ENCODE results near the gene AFMID. TPM values are rescaled to one million over a fixed set of nuclear protein-coding genes. Genes with fewer than 3 reads are reported as not detected.

AFMID gene
- total and polyA plus RNA-seq, 2 of the 13 experiments (the other 11 are each of a cell fraction or from before 2014, with no cell fraction given), result 249 to 270 TPM

- intact Hi-C loops (cut with micrococcal nuclease; ENCODE audit: unreplicated experiment), result no loop called here
- no peak for FAIRE-seq
- ChIA-PET POLR2A (no interaction called here), CTCF (ENCODE audit: low intra/inter-chr PET ratio, low total read pairs) (interaction anchor here (1.2 kb wide), 1 partner anchor 15 kb away, joined by 3 read pairs; no protein-coding TSS in a partner anchor)
- Histone ChIP-seq H3K27ac (ENCODE audit: extremely low read length, insufficient read depth, low read length) (no peak overlapping the region), H3K27me3 (ENCODE audit: control insufficient read depth in 1 of 2, insufficient read depth in 2 of 2, low read length in 2 of 2) (peaks cover 18 to 78% of the 10 kb centered on the region in 2 experiments), H3K4me3 (replicated peaks in 1 of 3; ENCODE audit: insufficient read depth in 1 of 3, low read depth in 2 of 3, low read length in 3 of 3) (no peak overlapping the region), H3K4me2 (ENCODE audit: low read depth, low read length) (no peak overlapping the region), H3K4me1 (ENCODE audit: insufficient read depth, low read length) (peaks cover 48% of the 10 kb centered on the region), H2AFZ (ENCODE audit: low read length) (no peak overlapping the region), H4K20me1 (ENCODE audit: insufficient read depth, low read length) (no peaks in the 10 kb centered on the region), H3K79me2 (ENCODE audit: insufficient read depth, low read length) (no peaks in the 10 kb centered on the region), H3K9me3 (ENCODE audit: low read length) (no peaks in the 10 kb centered on the region), H3K36me3 (replicated peaks in 1 of 2; ENCODE audit: control insufficient read depth in 1 of 2, insufficient read depth in 2 of 2, low read length in 2 of 2) (no peaks in the 10 kb centered on the region), H3K9ac (ENCODE audit: insufficient read depth, low read depth, low read length) (no peak overlapping the region)
- no peak for ATAC-seq
- WGBS (ENCODE audit: low lambda C conversion rate), result 60% methylated on average over 5 of the region's 8 CpGs
- no peak for DNase-seq (ENCODE audit: low spot score)
- TF ChIP-seq ZNF362 (CRISPR knock-in tag; IDR thresholded peaks at IDR 0.05; ENCODE audit: borderline replicate concordance) (no peak), ZNF543 (CRISPR knock-in tag; IDR thresholded peaks at IDR 0.05) (no peak), ZC3H4 (CRISPR knock-in tag; IDR thresholded peaks at IDR 0.05; ENCODE audit: borderline replicate concordance) (no peak), DDIT3 (CRISPR knock-in tag; IDR thresholded peaks at IDR 0.05) (no peak), ARHGAP35 (CRISPR knock-in tag; IDR thresholded peaks at IDR 0.05; ENCODE audit: borderline replicate concordance) (no peak), ZNF83 (CRISPR knock-in tag; IDR thresholded peaks at IDR 0.05; ENCODE audit: borderline replicate concordance) (no peak), KAT8 (CRISPR knock-in tag; IDR thresholded peaks at IDR 0.05) (no peak), WIZ (CRISPR knock-in tag; IDR thresholded peaks at IDR 0.05) (no peak)
- in situ Hi-C loops (cut with HindIII; ENCODE audit: extremely low pct_ligation_motif_present, low pct_unique_long_range_greater_than_20kb), result no loop called here
- no TSS peak for BruUV-seq (replicated peaks)
Observed at GRCh38 chr17:78235885-78236284, 48.7 kb downstream of the AFMID start.

Data from HepG2 (cell line).